Erythroblast (primary cell): ENCODE data around the gene CFDP1.

ENCODE experiments used
- DNase-seq, 2 experiments: peaks; one replicate each; lab custom pipeline; 2025; lab: John Stamatoyannopoulos, UW
- GATA1 ChIP-seq: IDR thresholded peaks from 2 replicates; pipeline ENCODE4 v1.6.1; 2011; ENCODE audit warnings: low read depth, mild to moderate bottlenecking, control low read depth, low read length, moderate library complexity
- POLR2A ChIP-seq: IDR thresholded peaks from 2 replicates; pipeline ENCODE4 v1.6.1; 2011; ENCODE audit warnings: mild to moderate bottlenecking, low read length

The CFDP1 gene

DNA sequence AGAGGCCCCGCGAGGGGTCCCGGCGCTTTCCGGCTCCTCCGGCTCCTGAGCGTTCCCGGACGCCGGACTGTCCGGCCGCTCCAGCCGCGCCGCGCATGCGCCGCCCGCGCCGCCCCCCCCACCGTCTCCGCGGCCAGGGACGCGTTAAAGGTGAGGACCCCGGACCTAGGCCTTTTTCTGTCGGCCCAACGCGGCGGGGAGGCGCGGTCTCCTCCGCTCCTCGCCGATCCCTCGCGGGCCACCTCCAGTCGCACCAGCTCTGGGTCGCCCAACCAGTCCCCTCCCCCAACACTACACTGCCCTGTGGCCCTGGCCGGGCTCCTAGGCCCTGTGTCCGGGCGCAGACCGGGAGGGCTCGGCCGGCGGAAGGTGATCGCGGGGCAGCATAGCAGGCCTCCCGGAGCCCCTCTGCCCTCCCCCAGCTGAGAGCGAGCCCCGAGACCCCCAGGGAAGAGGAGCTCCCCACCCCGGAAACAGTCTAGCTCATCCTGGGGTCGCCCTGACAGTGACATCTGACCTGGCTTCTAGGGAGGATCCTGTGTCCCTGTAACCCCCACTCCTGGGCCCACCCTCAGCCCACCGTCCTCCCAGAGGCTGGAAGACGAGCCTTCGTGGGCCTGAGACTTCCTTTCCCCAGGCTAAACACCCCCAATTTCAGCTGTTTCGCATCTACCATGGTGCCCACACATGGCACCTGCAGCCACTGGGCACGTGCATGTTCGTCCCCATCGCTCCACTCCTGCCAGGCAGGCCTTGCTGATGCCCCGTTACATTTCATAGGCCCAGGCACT is 167.2 kb downstream of the CFDP1 start:
- no peak for TF ChIP-seq POLR2A
- no peak for TF ChIP-seq GATA1
- peak; percentile 75 to 77 for DNase-seq

- peak in 1 of 2 experiments; percentile 36 for DNase-seq
- TF ChIP-seq GATA1 (no peak), POLR2A (no peak)
These were observed 168.0 kb downstream of the CFDP1 start for GRCh38 chr16:75264999-75265910.

GRCh38 chr16:75264457-75264998 is 168.8 kb downstream of the CFDP1 start:
- no peak for TF ChIP-seq POLR2A
- no peak for TF ChIP-seq GATA1
- DNase-seq: peak in 1 of 2 experiments; percentile 21

DNA sequence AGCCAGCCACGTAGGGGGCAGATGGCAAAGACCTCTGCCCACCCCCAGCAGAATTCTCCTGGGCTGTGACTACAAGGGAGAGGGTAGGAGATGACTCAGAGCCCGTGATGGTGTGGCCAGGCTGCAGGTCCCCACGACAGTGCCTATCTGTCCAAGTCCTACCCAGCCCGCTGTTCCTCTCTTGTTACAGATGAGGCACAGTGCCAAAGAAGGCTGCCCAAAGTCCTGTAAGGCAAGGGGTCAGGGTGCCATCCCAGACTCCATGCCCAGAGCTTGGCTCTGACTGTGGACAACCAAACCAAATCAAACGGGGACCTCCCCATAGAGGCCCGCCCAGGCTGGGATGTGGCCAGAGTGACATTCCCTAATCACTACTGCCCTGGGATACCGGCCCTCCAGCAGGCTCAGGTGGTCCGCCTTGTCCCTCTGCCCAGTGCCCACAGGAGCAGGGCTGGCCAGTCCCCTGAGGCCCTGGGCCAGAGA is 169.3 kb downstream of the CFDP1 start:
- TF ChIP-seq GATA1 (no peak), POLR2A (no peak)
- peak; percentile 17 to 27 for DNase-seq

- DNase-seq: no peak
- TF ChIP-seq GATA1 (no peak), POLR2A (no peak)
These were observed 169.9 kb downstream of the CFDP1 start for GRCh38 chr16:75263291-75263962.

- TF ChIP-seq GATA1 (no peak), POLR2A (no peak)
- no peak for DNase-seq
These were observed 170.5 kb downstream of the CFDP1 start for GRCh38 chr16:75262800-75263127.

- DNase-seq: peak in 1 of 2 experiments; percentile 21
- TF ChIP-seq GATA1: no peak
- TF ChIP-seq POLR2A: no peak
These were observed 171.1 kb downstream of the CFDP1 start for GRCh38 chr16:75262104-75262799.

- no peak for DNase-seq
- TF ChIP-seq GATA1: no peak
- no peak for TF ChIP-seq POLR2A
These were observed 171.7 kb downstream of the CFDP1 start for GRCh38 chr16:75261590-75262078.

DNA sequence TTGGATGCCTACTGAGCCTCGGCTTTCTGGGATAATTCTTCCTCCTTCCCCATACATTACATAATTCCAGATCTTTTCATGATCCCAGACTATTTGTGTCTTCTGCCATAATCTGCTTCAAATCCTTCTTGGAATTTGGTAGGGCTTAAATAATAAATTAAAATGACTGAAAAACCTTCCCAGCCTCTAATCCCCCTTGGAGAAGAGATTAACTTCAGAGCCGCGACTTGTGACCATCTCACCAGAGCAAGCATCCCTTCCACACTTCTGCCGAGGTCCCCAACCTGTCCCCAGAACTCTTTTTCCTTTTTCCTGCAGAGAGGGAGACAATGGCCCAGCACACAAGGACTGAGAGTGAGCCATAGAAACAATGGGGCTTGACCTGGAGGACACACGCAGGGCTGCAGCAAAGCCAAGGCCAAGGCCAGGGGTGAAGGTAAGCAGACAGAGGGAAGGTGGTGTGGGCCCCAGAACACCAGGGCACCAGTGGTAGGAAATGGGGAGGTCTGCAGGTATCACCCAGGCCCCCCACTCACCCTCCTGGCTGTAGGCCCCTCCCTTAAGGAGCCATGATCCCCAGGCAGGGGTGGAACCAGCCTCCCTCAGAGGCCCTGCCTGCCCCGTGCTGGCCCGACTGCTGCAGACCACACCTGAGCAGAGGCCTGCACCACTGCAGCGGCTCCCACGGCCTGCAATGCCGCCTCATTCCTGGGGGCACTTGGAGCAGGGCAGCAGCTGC is 172.3 kb downstream of the CFDP1 start:
- DNase-seq: no peak
- TF ChIP-seq POLR2A (no peak), GATA1 (no peak)

GRCh38 chr16:75258807-75259141 is 174.5 kb downstream of the CFDP1 start:
- TF ChIP-seq GATA1 (no peak), POLR2A (no peak)
- DNase-seq: no peak

DNA sequence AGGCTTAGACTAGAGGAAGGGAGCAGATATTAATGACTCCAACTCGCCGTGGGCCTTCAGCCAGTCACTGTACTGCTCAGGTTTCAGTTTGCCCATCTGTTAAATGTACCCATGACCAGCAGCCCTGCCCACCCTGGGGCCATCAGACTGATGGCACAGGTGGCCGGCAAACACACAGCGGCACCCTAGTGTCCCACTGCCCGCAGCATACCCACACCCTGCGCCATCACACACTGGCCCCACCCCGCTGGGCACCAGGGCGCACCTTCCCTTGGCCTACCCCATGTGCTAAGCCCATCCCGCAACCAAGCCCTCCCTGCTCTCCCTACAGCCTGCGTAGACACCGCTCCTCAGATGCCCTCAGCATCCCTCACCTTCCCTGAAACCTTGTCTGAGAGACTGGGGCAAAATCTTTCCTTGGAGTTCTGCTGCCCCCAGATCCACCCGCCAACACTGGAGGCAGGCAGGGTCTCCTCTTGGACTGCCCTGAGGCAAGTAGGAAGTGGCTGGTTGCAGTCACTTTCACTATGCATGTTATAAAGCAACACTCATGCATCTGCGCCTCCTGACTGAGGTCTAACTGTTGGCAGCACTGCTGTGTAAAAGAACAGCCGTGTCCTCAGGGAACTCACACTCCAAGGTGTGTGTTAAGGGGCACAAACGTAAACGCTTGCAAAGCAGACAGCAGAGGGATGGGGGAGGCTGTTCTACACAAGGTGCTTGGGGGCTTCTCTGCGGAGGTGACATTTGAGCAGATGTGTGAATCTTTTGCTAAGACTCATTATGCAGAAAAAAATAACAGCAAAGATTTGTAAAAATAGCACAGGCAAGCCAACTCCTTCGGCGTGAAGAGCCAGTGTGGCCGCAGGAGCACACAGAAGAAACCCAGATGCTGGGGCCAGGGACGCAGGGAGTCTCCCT is 175.2 kb downstream of the CFDP1 start:
- TF ChIP-seq GATA1: no peak
- no peak for TF ChIP-seq POLR2A
- DNase-seq: no peak
